Fibroblast of the aortic adventitia (primary cell): ENCODE measurements around the gene RNF169. TPM values are rescaled to one million over a fixed set of nuclear protein-coding genes. Genes with fewer than 3 reads are reported as not detected.
A peak's percentile ranks its signal among the peaks of the same experiment; 100 is the strongest.

Source experiments
- DNase-seq: peaks from one replicate; pipeline ENCODE4 v3.0.0-alpha.2; 2010; ENCODE audit warnings: low read depth
- H3K4me3 ChIP-seq: 2 replicates; pipeline ENCODE4 v1.5.1; 2011; ENCODE audit warnings: low read depth, mild to moderate bottlenecking, control low read depth, low read length, moderate library complexity
- total RNA-seq: library from RNA; depleted of rRNA; stranded (reverse); fragments of >200 nt; gene quantifications from 2 replicates; pipeline ENCODE4 v1.2.3, GENCODE V29; 2012; ENCODE audit warnings: low replicate concordance
- TF ChIP-seq, protein P1 (sequence below): IDR thresholded peaks from 2 replicates; pipeline ENCODE4 v1.5.1; 2011; ENCODE audit warnings: mild to moderate bottlenecking, low read length, control low read depth, inconsistent platforms; ENCODE audit not compliant: insufficient read depth

The RNF169 gene, protein sequence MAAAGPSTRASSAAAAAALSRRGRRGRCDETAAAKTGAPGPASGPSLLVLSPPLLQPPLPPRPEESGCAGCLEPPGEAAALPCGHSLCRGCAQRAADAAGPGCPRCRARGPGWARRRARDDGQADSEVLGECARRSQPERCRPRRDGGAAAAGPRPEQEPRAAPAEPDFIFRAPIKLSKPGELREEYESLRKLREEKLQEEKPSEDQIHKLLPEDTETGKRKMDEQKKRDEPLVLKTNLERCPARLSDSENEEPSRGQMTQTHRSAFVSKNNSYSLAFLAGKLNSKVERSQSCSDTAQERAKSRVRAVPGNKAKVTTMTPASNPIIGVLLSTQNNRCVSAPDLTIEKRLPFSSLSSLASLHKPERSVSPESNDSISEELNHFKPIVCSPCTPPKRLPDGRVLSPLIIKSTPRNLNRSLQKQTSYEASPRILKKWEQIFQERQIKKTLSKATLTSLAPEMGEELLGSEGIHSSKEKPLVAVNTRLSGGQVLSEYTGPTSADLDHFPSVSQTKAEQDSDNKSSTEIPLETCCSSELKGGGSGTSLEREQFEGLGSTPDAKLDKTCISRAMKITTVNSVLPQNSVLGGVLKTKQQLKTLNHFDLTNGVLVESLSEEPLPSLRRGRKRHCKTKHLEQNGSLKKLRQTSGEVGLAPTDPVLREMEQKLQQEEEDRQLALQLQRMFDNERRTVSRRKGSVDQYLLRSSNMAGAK
- 20.3 and 28.5 TPM in 2 replicates for total RNA-seq

DNA sequence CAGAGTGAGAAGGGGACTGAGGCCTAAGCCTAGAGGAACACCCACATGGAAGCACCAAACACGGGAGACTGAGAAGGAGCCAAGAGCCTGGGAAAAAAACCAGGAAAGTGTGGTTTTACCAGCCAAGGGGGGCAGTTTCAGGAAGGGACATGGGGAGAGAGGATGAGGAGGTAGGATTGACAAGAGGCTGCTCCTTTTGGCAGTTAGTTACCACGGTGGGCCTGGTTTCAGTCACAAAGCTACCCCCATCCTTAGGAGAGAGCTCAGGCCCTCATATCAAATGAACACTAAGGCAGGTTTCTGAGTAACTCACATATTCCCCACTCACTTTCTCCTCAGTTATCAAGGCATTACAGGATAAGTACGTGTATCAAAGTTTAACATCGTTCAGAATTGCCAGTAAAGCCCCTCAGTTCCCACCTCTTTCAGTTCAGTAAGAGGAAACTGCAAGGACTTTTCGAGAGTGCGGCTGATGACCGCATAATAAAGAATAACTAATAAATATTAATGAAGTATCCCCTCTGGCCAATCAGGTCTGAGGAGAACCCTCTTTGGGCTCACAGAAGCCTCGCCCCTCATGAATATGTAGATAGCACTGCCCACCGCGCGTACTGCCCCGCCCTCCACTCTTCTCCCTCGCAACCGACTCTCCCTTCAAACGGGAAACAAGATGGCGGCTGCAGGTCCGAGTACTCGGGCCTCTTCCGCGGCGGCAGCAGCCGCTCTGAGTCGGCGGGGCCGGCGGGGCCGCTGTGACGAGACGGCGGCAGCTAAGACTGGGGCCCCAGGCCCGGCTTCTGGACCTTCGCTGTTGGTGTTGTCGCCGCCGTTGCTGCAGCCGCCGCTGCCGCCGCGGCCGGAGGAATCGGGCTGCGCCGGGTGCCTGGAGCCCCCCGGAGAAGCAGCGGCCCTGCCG is at the start of gene RNF169:
Gene RNF169 (plus strand): TSS at position 639 of the 916 bp plus-strand sequence. CDS start 32 bp downstream, at position 671.
- TF ChIP-seq, protein P1, sequence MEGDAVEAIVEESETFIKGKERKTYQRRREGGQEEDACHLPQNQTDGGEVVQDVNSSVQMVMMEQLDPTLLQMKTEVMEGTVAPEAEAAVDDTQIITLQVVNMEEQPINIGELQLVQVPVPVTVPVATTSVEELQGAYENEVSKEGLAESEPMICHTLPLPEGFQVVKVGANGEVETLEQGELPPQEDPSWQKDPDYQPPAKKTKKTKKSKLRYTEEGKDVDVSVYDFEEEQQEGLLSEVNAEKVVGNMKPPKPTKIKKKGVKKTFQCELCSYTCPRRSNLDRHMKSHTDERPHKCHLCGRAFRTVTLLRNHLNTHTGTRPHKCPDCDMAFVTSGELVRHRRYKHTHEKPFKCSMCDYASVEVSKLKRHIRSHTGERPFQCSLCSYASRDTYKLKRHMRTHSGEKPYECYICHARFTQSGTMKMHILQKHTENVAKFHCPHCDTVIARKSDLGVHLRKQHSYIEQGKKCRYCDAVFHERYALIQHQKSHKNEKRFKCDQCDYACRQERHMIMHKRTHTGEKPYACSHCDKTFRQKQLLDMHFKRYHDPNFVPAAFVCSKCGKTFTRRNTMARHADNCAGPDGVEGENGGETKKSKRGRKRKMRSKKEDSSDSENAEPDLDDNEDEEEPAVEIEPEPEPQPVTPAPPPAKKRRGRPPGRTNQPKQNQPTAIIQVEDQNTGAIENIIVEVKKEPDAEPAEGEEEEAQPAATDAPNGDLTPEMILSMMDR, result no peak
- DNase-seq, result peak; percentile 94
- peak within 1 kb of the TSS; percentile 86 for H3K4me3 ChIP-seq

DNA sequence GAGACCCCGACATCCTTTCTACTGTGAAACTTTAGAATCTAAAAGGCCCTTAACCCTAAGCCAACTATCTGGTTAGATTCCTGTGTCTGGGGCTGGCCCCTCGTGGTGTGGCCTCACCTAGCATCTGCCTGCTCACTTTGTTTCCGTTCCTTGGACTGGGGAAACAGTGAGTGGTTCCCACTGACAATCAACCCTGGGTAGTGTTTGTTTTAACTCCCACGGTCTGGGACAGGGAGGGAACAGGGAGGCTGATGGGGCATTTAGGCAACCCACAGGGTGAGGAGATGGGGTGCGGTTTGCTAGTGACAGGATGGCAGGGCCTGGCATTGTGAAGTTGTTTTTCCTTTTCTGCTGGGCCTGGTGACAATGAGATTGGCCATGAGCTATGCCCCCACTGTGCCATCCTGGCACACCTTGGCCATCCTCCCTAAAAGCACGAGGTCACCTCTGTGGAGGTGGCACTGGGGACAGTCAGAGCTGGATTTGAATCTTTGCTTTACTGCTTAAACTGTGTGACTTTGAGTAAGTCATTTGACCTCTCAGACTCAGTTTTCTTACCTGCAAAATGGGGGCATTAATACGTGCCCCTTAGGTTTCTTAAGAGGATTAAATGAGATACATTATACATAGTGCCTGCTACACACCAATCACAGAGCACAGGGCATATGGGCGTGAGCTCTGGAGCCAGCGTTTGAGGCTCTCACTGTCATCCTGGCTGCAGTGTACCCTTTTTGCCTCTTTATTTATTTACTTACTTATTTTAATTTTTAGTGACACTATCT is 48.8 kb upstream of the RNF169 start:
- no peak overlapping the region for H3K4me3 ChIP-seq
- no peak for DNase-seq
- TF ChIP-seq, protein P1, result no peak

DNA sequence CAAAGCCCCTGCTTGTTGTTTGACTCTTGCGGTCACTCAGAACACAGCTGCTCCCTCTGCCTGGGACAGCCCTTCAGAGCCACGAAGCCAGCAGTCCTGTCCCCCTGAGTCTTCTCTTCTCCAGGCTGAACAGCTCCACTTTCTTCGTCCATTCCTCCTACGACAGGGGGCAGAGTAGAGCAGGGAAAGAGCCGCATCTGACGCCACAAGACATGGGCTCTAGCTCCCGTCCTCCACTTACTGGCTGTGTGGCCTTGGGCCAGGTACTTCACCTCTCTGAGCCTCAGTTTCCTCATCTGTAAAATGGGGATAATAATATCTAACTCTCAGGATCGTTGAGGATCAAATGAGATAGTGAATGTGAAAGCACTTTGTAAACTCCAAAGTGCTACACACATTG is 47.3 kb upstream of the RNF169 start:
- DNase-seq, result no peak
- TF ChIP-seq, protein P1, result peak; percentile 30

DNA sequence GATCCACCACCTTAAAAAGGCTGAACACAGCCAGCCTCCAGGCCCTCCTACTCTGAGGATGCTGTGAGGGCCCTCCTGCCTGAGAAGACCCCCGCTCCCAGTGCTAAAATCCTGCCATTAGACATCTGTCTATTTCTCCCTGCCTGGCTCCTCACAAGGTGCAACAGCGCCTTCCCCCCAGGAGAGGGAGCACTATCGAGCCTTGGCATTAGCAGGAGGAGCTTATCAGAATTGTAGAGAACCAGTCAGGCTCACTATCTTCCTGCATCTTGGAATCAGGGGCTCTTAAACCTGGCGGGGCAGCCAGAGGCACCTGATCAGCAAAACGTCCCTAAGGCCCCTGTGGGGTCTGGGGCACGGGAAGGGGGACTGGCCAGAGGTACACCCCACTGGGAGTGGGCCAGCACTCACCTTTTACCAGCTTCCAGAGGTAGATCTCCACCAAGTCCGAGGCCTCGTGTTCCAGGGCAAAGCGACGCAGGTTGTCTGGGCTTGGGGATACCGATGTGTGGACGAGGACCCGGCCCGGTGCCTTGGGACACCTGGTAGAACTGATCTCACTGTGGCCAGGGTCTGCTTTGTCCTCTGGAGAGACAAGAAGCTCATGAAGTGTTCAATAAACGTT is 46.2 kb upstream of the RNF169 start:
- no peak overlapping the region for H3K4me3 ChIP-seq
- DNase-seq, result peak; percentile 80
- TF ChIP-seq, protein P1, result peak; percentile 99

More for the DNA sequence above, 47.3 kb upstream of the RNF169 start:
- H3K4me3 ChIP-seq, result no peak overlapping the region

DNA sequence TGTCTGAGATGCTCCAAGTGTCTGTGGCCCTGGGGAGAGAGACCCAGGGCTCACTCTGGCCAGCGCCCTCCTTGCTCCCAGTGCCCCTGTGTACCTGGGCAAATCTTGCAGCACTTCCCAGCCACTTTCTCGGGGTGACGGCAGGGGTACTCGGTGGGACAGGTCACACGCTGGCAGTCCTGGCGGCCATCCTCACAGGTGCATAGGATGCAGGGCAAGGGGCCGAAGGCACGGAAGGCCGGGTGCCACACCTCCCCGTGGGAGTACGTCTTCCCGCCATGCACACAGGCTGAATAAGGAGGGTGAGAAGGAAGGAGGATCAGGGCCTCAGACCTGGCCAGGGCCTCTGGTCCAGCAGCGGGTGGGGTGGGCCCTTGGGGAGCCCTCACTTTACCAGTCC is 45.4 kb upstream of the RNF169 start:
- DNase-seq, result no peak
- TF ChIP-seq, protein P1, result no peak
- no peak overlapping the region for H3K4me3 ChIP-seq
